NCI-H69 (cell line): Measurements from ENCODE around the gene SLC1A7.

ENCODE experiments used
- DNase-seq: peaks from one replicate; lab custom pipeline; 2025; lab: John Stamatoyannopoulos, UW

SLC1A7 gene

DNA sequence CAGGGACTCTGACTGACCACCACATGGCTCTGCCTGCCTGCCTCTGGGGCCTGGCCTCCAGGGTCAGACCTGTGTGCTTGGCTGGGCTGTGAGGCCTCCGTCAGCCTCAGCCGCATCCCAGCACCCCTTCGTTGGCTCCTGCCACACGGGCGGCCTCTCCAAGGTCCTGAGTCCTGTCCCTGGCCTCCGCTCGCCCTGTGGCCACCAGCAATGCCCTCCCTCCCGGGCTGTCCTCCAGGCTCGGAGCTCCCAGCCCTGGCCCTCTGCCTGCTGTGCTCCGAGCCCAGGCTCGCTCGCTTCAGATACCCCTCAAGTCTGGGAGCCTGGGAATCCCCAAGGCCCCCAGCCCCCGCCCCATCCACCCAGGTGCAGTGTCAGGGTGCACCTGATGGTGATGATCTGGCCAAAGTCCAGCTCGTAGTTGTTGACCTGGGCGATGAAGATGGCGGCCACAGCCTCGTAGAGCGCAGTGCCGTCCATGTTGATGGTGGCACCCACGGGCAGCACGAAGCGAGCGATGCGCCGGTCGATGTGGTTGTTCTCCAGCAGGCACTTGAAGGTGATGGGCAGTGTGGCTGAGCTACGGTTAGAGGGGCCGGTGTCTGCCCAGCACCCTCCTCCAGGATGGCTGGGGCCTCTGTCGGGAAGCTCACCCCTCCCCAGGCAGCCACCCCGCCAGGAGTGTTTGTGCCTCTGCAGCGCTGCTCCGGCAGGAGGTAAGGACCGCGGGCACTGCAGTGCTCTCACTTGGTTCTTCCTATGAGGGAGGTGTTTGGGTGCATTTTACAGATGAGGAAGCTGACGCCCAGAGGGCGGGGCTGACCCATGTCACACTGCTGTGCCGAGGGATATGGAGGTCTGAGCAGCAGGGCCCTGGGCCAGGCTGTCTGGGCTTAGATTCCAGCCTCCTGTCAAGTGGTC is 52.0 kb downstream of the SLC1A7 start:
- DNase-seq, result peak; percentile 33

- no peak for DNase-seq
These were observed 52.8 kb downstream of the SLC1A7 start for GRCh38 chr1:53089478-53090226.

DNA sequence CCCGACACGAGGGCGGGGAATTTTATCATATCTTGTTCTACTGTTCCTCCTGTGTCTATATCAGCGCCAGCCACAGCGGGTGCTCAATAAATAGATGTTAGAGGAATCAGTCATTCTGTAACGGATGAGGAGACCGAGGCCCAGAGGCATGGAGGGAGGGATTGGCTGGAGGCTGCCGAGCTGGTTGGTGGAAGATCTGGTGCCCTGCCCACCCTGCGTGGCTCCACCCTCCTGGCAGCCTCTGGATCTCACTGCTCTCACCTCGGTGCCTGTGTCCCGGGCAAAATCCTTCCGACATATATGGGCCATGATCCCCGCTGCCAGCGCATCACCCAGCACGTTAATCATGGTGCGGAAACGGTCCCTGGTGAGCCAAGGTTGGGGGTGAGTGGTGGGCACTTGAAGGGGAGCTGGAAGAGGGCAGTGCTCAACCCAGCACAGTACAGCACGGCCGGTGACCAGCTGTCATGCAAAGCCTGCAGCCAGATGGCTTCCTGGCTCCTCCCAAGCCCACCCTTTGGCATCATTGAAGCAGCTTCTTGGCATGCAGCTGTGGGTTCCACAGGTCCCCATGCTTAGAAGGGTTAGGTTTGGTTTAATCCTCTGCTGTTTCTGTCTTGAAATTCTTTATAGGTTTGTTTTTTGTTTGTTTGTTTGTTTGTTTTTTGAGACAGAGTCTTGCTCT is 53.7 kb downstream of the SLC1A7 start:
- DNase-seq, result peak; percentile 58

DNA sequence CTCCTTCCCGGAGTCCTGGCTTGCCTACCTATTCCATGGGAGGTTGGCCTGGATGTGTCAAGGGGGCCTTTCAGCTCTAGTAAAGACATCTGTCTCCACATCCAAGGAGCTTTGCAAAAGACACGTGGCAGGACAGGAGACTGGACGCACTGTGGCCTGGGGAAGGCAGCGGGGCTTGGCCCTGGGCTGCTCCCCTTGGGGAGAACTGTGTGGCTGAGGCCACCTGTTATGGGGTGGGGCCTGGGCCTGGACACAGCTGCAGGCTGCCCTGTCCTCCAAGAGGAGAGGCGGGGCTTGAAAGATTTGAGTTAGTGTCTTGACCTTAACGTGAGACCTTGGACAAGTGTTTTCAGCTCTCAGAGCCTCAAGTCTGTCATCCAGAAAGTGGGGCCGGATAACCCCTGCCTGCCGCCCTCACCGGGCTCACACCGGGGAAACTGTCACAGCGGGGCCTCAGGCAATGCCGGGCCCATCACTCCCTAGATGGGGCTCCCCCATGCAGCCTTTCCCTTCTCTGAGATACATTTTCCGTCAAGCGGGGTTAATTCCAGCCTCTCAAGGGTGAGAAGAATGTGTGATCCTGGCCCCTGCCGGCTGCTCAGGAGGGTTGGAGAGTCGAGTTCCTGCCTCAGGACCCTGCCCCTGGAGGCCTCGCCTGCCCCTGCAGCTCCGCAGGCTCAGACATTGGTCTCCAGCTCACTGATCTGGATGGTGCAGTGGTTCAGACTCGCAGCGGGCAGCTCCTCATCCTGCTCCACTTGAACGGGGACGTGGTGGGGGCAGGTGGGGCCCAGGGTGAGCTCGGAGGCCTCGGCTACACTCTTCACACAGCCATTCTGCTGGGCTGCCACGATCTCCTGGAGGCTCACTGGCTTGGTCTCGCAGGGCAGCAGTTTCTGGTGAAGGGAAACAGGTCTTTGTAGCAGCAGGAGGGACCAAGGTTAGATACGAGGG is 54.8 kb downstream of the SLC1A7 start:
- no peak for DNase-seq

DNA sequence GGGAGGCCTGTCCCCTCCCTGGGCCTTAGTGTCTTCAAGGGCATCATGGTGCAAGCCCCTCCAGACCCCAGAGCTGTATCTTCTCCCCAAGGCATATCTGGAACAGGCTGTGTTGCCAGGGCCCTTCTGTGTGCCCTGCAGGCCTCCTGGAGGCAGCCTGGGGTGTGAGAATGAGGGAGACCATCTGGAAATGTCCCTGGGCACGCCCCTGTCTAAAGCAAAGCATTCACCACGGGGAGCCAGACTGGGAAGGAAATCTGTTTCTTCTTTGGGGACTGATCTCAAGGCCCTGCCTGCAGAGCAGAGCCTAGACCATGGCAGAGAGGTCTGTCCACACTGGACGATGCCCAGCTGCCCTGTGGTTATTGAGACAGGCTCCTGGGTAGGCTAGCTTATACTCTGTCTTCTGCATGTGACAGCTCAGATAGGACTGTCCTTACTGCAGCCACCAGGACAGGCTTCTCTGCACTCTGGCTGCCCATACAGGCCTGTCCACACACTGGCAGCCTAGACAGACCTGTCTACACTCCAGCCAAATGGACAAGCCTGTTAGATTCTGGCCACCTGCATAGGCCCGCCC is 55.9 kb downstream of the SLC1A7 start:
- peak; percentile 78 for DNase-seq

DNA sequence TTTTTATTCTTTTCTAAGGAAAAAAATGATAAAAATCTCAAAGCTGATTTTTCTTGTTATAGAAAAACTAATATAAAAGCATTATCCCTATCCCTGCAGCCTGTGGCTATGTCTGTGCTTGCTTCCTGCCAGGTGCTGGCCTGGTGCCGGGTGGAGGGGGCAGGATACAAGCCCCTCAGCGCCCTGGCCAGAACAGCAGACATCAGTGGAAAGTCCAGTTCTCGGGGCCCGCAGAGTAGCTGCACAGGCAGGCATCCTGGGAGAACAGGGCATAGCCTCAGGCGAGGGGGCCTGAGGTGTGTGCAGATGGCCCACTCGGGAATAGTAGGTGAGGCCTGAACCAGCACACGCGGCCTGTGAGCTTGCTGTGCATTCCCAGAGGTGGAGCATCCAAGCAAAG is 57.0 kb downstream of the SLC1A7 start:
- peak; percentile 14 for DNase-seq

DNA sequence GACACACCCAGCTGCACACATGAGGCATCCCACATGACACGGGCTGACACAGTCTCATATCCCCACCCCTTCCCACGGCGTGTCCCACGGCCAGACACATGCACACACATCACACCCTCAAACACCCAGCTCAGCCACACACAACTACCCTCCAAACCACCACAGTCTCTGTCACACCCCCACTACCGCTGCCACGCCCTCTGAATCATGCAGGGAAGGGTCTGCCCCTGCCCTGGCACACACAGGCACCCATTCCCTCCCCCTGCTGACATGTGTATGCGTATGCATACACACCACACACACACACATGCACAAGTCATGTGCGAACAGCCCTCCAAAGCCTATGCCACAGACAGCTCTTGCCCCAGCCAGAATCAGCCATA is 57.9 kb downstream of the SLC1A7 start:
- no peak for DNase-seq

DNA sequence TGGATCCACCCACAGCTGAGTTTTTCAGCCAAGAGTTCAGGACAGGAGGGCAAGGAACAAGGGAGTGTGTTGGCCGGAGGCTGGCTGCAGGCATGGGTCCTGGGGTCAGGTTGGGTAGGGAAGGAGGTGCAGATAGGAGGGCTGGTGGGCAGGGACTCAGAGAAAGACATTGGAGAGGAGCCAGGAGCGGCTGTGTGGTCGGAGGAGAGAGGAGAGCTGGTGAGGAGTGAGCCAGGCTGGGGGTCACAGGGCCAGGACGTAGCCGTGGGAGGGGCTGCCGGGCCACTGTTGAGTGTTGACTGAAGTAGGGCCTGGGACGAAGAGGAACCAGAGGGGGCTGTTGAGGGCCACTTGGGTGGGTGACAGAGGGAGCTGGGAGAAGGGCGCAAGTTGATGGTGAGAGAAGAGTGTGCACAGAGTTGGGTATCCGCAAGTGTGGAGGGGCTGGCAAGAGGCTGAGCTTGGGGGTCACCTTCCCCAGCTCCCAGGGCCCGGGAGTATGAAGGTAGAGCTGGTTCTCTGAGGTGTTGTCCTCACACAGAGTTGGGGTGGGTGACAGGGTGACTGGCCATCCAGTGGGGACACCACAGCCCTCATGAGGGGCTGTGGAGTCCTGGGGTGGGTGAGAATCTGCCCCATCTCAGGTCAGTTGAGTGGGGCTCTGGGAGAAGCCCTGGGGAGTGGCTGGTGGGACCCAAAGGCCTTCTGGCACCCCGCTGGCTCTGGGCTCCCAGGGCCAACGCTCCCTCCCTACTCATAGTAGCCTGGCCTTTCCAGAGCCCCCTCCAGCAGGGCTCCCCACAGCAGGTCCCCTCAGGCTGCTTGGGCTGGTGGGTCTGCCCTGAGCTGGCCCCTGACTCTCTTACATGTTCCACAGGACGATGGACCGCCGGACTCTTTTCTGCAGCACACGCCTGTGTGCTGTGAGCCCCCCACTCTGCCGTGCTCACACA is 58.5 kb downstream of the SLC1A7 start:
- DNase-seq, result no peak

GRCh38 chr1:53082826-53083455 is 59.5 kb downstream of the SLC1A7 start:
- DNase-seq, result no peak

GRCh38 chr1:53081384-53082066 is 60.9 kb downstream of the SLC1A7 start:
- DNase-seq, result no peak

GRCh38 chr1:53080769-53081168 is 61.7 kb downstream of the SLC1A7 start:
- DNase-seq, result no peak

DNA sequence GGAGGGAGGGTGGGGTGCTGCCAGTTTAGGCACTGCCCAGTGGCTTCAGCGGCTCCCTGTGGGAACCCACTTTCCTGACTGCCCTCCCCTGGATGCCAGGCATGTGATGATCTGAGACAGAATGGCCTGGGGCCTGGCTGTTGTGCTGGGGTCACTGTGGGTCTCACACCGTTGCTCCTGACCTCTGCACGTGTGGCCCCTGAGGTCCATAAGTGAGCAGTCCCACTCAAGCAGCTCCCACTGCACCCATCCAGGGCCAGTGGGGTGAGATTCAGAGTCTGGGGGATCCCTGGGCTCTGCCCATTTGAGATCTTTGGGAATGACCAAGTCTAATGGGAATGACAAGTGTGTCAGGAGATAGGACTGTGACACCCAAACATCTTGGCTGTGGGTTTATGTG is 62.4 kb downstream of the SLC1A7 start:
- DNase-seq, result no peak

- no peak for DNase-seq
These were observed 63.2 kb downstream of the SLC1A7 start for GRCh38 chr1:53079251-53079650.

DNA sequence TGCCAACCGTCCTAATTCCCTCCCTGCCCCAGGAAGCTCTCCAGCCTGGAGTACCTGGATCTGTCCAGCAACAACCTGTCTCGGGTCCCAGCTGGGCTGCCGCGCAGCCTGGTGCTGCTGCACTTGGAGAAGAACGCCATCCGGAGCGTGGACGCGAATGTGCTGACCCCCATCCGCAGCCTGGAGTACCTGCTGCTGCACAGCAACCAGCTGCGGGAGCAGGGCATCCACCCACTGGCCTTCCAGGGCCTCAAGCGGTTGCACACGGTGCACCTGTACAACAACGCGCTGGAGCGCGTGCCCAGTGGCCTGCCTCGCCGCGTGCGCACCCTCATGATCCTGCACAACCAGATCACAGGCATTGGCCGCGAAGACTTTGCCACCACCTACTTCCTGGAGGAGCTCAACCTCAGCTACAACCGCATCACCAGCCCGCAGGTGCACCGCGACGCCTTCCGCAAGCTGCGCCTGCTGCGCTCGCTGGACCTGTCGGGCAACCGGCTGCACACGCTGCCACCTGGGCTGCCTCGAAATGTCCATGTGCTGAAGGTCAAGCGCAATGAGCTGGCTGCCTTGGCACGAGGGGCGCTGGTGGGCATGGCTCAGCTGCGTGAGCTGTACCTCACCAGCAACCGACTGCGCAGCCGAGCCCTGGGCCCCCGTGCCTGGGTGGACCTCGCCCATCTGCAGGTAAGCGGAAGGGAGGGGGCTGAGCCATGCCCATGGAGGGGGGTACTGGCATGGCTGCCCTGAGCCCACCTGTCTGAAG is 63.9 kb downstream of the SLC1A7 start:
- DNase-seq, result no peak

DNA sequence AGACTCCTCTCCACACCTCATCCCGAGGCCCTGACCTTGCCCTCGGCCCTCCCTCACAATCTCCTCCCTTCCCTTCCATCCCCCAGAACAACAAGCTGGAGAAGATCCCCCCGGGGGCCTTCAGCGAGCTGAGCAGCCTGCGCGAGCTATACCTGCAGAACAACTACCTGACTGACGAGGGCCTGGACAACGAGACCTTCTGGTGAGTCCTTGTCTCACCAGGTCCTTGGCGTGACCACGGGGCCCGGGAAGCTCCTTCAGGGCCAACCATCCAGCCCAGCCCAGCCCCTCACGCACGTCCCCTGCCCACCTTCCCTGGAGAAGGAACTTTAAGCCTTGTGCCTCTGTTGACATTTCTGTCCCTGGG is 64.9 kb downstream of the SLC1A7 start:
- no peak for DNase-seq

DNA sequence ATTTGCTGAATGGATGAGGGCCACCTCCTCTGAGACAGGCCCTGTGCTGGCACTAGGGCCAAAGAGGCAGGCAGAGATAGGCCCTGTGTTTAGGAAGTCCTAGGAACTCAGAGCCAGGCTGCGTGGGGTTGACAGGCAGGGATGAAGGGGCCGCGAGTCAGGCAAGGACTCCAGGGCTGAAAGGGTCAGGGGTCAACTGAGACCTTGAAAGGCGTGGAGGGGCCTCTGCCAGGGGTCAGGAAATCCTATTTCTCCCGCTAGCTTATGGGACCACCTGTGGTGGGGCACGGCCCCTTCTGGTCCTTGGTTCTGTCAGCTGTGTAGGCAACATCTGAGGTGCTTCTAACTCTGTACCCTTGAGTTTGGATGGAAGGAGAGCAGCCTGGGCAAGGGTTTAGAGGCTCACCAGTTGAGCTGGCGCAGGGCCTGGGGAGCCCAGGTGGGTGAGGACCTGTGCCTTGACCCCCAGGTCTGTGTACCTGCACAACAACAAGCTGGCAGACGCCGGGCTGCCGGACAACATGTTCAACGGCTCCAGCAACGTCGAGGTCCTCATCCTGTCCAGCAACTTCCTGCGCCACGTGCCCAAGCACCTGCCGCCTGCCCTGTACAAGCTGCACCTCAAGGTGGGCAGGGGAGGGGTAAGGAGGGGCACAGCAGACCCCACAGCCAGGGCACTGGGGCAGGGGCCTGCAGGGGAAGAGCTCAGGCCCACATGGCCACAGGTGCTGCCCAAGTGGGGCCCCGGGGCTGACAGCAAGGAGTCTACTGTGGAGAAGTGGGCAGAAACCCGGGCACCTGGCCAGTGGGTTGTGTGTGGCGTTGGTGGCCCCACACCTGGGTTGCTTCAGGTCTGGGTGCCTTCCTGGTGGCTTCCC is 65.5 kb downstream of the SLC1A7 start:
- DNase-seq, result no peak

- no peak for DNase-seq
These were observed 66.3 kb downstream of the SLC1A7 start for GRCh38 chr1:53076165-53076564.
